Neural cell (in vitro differentiated cells): ENCODE measurements around the gene PRKCA. TPM values are rescaled to one million over a fixed set of nuclear protein-coding genes. Genes with fewer than 3 reads are reported as not detected.

Source experiments
- H2AFZ ChIP-seq: fragments of 200-600, 300-800 bp; sonication (generic), shearing (Covaris generic); 2 replicates; pipeline ENCODE4 v1.6.0; 2014; ENCODE audit warnings: low read depth, mild to moderate bottlenecking, antibody characterized with exemption, low read length, moderate library complexity
- H3F3A ChIP-seq: fragments of 200-600 bp; shearing (Covaris generic); 2 replicates; pipeline ENCODE4 v1.6.1; 2016; ENCODE audit warnings: mild to moderate bottlenecking, moderate library complexity, mixed read lengths, antibody characterized with exemption, low read length; ENCODE audit not compliant: insufficient read depth, poor library complexity, severe bottlenecking
- H3K27ac ChIP-seq: fragments of 200-600, 300-800 bp; sonication (generic), shearing (Covaris generic); 2 replicates; pipeline ENCODE4 v1.5.1; 2014; ENCODE audit warnings: mild to moderate bottlenecking, low read length, moderate library complexity
- H3K27me3 ChIP-seq: fragments of 300-800, 200-600 bp; sonication (generic), shearing (Covaris generic); 2 replicates; pipeline ENCODE4 v1.6.0; 2014; ENCODE audit warnings: mild to moderate bottlenecking, low read depth, low read length, moderate library complexity; ENCODE audit not compliant: insufficient read depth
- H3K36me3 ChIP-seq: fragments of 300-800, 200-600 bp; sonication (generic), shearing (Covaris generic); 2 replicates; pipeline ENCODE4 v1.5.1; 2014; ENCODE audit warnings: mild to moderate bottlenecking, antibody characterized with exemption, low read length, moderate library complexity; ENCODE audit not compliant: insufficient read depth
- H3K4me2 ChIP-seq: fragments of 300-800, 200-600 bp; sonication (generic), shearing (Covaris generic); 2 replicates; pipeline ENCODE4 v1.6.0; 2014; ENCODE audit warnings: mild to moderate bottlenecking, low read length
- H3K4me3 ChIP-seq: fragments of 300-800, 200-600 bp; sonication (generic), shearing (Covaris generic); 2 replicates; pipeline ENCODE4 v1.5.1; 2014; ENCODE audit warnings: mild to moderate bottlenecking, low read length, moderate library complexity
- H3K79me2 ChIP-seq: fragments of 200-600 bp; shearing (Covaris generic); replicated peaks from 2 replicates; pipeline ENCODE4 v1.6.0; 2014; ENCODE audit warnings: mild to moderate bottlenecking, low read length, moderate library complexity; ENCODE audit not compliant: insufficient read depth
- H3K9ac ChIP-seq: fragments of 300-800, 200-600 bp; sonication (generic), shearing (Covaris generic); 2 replicates; pipeline ENCODE4 v1.6.1; 2016; ENCODE audit warnings: mild to moderate bottlenecking, low read length, mixed read lengths
- H3K9me2 ChIP-seq: fragments of 200-600 bp; shearing (Covaris generic); 2 replicates; pipeline ENCODE4 v1.6.1; 2016; ENCODE audit warnings: mild to moderate bottlenecking, low read length, mixed read lengths; ENCODE audit not compliant: insufficient read depth
- H3K9me3 ChIP-seq: fragments of 200-600, 300-800 bp; sonication (generic), shearing (Covaris generic); 2 replicates; pipeline ENCODE4 v1.6.1; 2016; ENCODE audit warnings: mild to moderate bottlenecking, mixed run types, low read length, moderate library complexity, mixed read lengths
- H4K20me1 ChIP-seq: fragments of 200-600 bp; shearing (Covaris generic); 2 replicates; pipeline ENCODE4 v1.6.1; 2016; ENCODE audit warnings: mild to moderate bottlenecking, mixed run types; ENCODE audit not compliant: insufficient read depth
- EP300 ChIP-seq: fragments of 450-650 bp; conservative IDR thresholded peaks from 2 replicates; pipeline ENCODE4 v1.6.1; 2014; ENCODE audit warnings: antibody characterized with exemption, mild to moderate bottlenecking, moderate library complexity; ENCODE audit not compliant: poor library complexity, severe bottlenecking
- EZH2 ChIP-seq: fragments of 200-600, 300-800 bp; shearing (Covaris generic), sonication (generic); IDR thresholded peaks from 2 replicates; pipeline ENCODE4 v1.6.1; 2014; ENCODE audit warnings: antibody characterized with exemption, low read length, borderline replicate concordance, mild to moderate bottlenecking; ENCODE audit not compliant: insufficient read depth, poor library complexity, severe bottlenecking
- MXI1 ChIP-seq: fragments of 450-650 bp; conservative IDR thresholded peaks from 2 replicates; pipeline ENCODE4 v1.6.1; 2014; ENCODE audit warnings: antibody characterized with exemption, mild to moderate bottlenecking; ENCODE audit not compliant: poor library complexity, severe bottlenecking
- POLR2AphosphoS5 ChIP-seq: IDR thresholded peaks from 2 replicates; pipeline ENCODE4 v1.6.1; 2012
- RAD21 ChIP-seq: fragments of 450-650 bp; conservative IDR thresholded peaks from 2 replicates; pipeline ENCODE4 v1.6.1; 2014; ENCODE audit warnings: antibody characterized with exemption, mild to moderate bottlenecking, moderate library complexity
- SMC3 ChIP-seq: fragments of 450-650 bp; conservative IDR thresholded peaks from 2 replicates; pipeline ENCODE4 v1.6.1; 2014; ENCODE audit warnings: antibody characterized with exemption, mild to moderate bottlenecking, moderate library complexity; ENCODE audit not compliant: poor library complexity
- TAF1 ChIP-seq: IDR thresholded peaks from 2 replicates; pipeline ENCODE4 v1.6.1; 2012; ENCODE audit warnings: low read depth
- polyA plus RNA-seq: library from polyadenylated mRNA; depleted of rRNA; stranded (reverse); fragments of >200 nt; gene quantifications from 2 replicates; pipeline ENCODE4 v1.2.3, GENCODE V29; 2014
- TF ChIP-seq, protein P1 (sequence below): fragments of 450-650 bp; IDR thresholded peaks from 2 replicates; pipeline ENCODE4 v1.5.1; 2014; ENCODE audit warnings: antibody characterized with exemption, mild to moderate bottlenecking, moderate library complexity; ENCODE audit not compliant: poor library complexity, severe bottlenecking
- TF ChIP-seq, protein P2 (sequence below): IDR thresholded peaks from 2 replicates; pipeline ENCODE4 v1.6.1; 2012; ENCODE audit warnings: borderline replicate concordance

The PRKCA gene
- polyA plus RNA-seq, 1 donor from 2014 or later, result 5.9 TPM

DNA sequence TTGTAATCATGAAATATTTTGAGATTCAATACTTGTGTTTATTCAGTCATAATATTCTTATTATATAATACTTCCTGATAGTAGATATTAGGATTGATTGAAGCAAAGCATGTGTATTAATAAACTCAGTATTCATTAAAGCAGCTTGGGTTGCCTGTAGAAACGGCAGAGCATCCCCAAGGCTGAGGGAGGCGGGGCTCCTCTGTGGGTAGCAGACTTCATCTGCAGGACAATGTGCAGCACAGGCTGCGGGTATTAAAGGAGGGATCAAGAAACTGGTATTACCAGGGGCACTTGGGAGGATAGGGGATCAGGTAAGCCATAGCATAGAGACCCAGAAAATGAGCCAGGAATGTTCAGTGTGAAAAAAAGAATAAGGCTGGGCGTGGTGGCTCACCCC lies 213.6 kb downstream of the PRKCA start:
- Histone ChIP-seq H3K4me2 (no peak overlapping the region), H3K9ac (no peak overlapping the region)
- no peak for TF ChIP-seq SMC3

DNA sequence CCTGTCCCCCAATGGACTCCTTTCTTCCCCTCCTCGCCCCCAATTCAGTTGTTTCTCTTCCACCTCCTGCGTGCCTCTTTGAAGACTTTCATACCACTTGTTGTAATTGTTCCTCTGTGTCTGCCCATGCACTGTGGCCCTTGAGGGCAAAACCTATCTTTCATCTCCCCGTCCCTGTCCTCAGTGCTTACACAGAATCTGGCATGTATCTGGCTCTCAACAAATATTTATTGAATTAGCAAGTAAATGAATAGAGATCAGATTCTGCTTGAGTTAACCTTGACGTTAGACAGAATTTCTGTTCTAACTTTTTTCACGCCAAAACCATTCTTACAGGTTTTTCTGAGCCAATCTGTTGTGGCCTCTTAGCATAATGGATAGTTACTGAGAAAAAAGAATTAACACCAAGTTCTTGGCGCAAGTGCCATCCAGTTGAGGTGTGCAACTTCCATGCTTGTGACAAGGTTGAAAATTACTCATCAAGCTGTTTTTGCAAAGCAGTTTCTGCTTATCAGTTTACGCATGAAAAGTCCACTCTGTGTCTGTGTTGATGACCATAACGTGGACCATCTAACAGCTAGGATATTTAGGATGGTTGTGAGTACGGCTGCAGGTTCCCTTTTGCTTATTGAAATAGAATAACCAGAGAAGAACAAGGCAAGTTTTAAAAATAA lies 215.1 kb downstream of the PRKCA start:
- no peak overlapping the region for H3K4me2 ChIP-seq
- TF ChIP-seq RAD21, result no peak
- TF ChIP-seq POLR2AphosphoS5, result no peak
- TF ChIP-seq TAF1, result no peak
- TF ChIP-seq, protein P1, sequence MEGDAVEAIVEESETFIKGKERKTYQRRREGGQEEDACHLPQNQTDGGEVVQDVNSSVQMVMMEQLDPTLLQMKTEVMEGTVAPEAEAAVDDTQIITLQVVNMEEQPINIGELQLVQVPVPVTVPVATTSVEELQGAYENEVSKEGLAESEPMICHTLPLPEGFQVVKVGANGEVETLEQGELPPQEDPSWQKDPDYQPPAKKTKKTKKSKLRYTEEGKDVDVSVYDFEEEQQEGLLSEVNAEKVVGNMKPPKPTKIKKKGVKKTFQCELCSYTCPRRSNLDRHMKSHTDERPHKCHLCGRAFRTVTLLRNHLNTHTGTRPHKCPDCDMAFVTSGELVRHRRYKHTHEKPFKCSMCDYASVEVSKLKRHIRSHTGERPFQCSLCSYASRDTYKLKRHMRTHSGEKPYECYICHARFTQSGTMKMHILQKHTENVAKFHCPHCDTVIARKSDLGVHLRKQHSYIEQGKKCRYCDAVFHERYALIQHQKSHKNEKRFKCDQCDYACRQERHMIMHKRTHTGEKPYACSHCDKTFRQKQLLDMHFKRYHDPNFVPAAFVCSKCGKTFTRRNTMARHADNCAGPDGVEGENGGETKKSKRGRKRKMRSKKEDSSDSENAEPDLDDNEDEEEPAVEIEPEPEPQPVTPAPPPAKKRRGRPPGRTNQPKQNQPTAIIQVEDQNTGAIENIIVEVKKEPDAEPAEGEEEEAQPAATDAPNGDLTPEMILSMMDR, result no peak
- no peak for TF ChIP-seq SMC3
- TF ChIP-seq, protein P2, sequence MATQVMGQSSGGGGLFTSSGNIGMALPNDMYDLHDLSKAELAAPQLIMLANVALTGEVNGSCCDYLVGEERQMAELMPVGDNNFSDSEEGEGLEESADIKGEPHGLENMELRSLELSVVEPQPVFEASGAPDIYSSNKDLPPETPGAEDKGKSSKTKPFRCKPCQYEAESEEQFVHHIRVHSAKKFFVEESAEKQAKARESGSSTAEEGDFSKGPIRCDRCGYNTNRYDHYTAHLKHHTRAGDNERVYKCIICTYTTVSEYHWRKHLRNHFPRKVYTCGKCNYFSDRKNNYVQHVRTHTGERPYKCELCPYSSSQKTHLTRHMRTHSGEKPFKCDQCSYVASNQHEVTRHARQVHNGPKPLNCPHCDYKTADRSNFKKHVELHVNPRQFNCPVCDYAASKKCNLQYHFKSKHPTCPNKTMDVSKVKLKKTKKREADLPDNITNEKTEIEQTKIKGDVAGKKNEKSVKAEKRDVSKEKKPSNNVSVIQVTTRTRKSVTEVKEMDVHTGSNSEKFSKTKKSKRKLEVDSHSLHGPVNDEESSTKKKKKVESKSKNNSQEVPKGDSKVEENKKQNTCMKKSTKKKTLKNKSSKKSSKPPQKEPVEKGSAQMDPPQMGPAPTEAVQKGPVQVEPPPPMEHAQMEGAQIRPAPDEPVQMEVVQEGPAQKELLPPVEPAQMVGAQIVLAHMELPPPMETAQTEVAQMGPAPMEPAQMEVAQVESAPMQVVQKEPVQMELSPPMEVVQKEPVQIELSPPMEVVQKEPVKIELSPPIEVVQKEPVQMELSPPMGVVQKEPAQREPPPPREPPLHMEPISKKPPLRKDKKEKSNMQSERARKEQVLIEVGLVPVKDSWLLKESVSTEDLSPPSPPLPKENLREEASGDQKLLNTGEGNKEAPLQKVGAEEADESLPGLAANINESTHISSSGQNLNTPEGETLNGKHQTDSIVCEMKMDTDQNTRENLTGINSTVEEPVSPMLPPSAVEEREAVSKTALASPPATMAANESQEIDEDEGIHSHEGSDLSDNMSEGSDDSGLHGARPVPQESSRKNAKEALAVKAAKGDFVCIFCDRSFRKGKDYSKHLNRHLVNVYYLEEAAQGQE, result no peak
- no peak for TF ChIP-seq EP300
- no peak for TF ChIP-seq EZH2
- no peak for TF ChIP-seq MXI1
- no peaks in the 10 kb centered on the region for H3K27me3 ChIP-seq
- no peak overlapping the region for H2AFZ ChIP-seq
- no peaks in the 10 kb centered on the region for H3K9me2 ChIP-seq
- no peaks in the 10 kb centered on the region for H3F3A ChIP-seq
- H3K79me2 ChIP-seq, result no peaks in the 10 kb centered on the region
- H3K9me3 ChIP-seq, result no peaks in the 10 kb centered on the region
- peak overlapping the region; percentile 11 for H3K9ac ChIP-seq
- H4K20me1 ChIP-seq, result no peaks in the 10 kb centered on the region
- peak overlapping the region; percentile 63 for H3K27ac ChIP-seq
- H3K36me3 ChIP-seq, result no peaks in the 10 kb centered on the region
- H3K4me3 ChIP-seq, result peak overlapping the region; percentile 29

More for the DNA sequence above, 213.6 kb downstream of the PRKCA start:
- Histone ChIP-seq H3K27ac (no peak overlapping the region), H3K36me3 (no peaks in the 10 kb centered on the region), H2AFZ (no peak overlapping the region), H3K9me3 (no peaks in the 10 kb centered on the region), H4K20me1 (no peaks in the 10 kb centered on the region), H3K79me2 (no peaks in the 10 kb centered on the region), H3K4me3 (no peak overlapping the region), H3K27me3 (no peaks in the 10 kb centered on the region), H3F3A (no peaks in the 10 kb centered on the region), H3K9me2 (no peaks in the 10 kb centered on the region)
